HCT116 (cell line): ENCODE results near the gene SPEF1. TPM values are rescaled to one million over a fixed set of nuclear protein-coding genes. Genes with fewer than 3 reads are reported as not detected.
"Not testable (repeated sequence)": the region's sequence is repeated elsewhere in the genome, so short reads cannot be mapped to it uniquely, and the experiment has no call there.

Source experiments
- ATAC-seq: fragments of 200-7000 bp; cut with Tn5 transposase; 2 replicates; pipeline ENCODE4 v1.9.1; 2020; ENCODE audit warnings: mild to moderate bottlenecking, moderate library complexity
- BruUV-seq: library from RNA; stranded (reverse); fragments of 400-500 nt; replicated peaks from 2 replicates; lab custom pipeline; 2021; lab: Mats Ljungman, UMichigan
- CTCF ChIA-PET: fragments of 300-600 bp; sonication (Branson Sonifier 250); formaldehyde crosslinking; loops from one replicate; lab custom pipeline; 2021; ENCODE audit warnings: antibody characterized with exemption; lab: Charles Lee
- POLR2A ChIA-PET: fragments of 300-600, 350-600 bp; sonication (Branson Sonifier 250); formaldehyde crosslinking; loops from one replicate; lab custom pipeline; 2021; ENCODE audit warnings: antibody characterized with exemption; lab: Charles Lee
- RAD21 ChIA-PET, 2 experiments: fragments of 300-600 bp; sonication (Branson Sonifier 250); formaldehyde crosslinking; loops; one replicate each; lab custom pipeline; 2023; ENCODE audit warnings: low total read pairs in 2 of 2; ENCODE audit not compliant: uncharacterized antibody in 2 of 2, unreplicated experiment in 2 of 2, low non-redundant PET in 1 of 2; lab: Charles Lee
- DNase-seq: peaks from one replicate; pipeline ENCODE4 v3.0.0-alpha.2; 2010; ENCODE audit warnings: low read depth, low spot score
- H2AFZ ChIP-seq: fragments of 200-600 bp; shearing (Covaris generic), sonication (generic); 2 replicates; pipeline ENCODE4 v1.6.1; 2017; ENCODE audit warnings: low read depth, mixed run types, mixed read lengths, antibody characterized with exemption, low read length; ENCODE audit not compliant: poor library complexity, severe bottlenecking
- H3K27ac ChIP-seq: 2 replicates; pipeline ENCODE4 v1.5.1; 2012; ENCODE audit warnings: low read depth, low read length
- H3K27me3 ChIP-seq: fragments of 200-600 bp; sonication (generic); 2 replicates; pipeline ENCODE4 v1.6.1; 2016; ENCODE audit warnings: mixed run types, low read length, mixed read lengths; ENCODE audit not compliant: insufficient read depth
- H3K36me3 ChIP-seq, 2 experiments: fragments of 200-500 bp in 1 of 2; fragments of 200-600 bp in 1 of 2; sonication (Bioruptor generic) in 1 of 2; sonication (generic) in 1 of 2; 2 replicates each; pipeline versions ENCODE4 v1.5.1 to v1.6.1; 2014 to 2016; ENCODE audit warnings: low read length in 2 of 2, inconsistent platforms in 1 of 2, mixed read lengths in 1 of 2, mixed run types in 1 of 2; ENCODE audit not compliant: insufficient read depth in 2 of 2, control insufficient read depth in 1 of 2
- H3K4me1 ChIP-seq, 2 experiments: fragments of 200-600 bp in 1 of 2; sonication (generic) in 1 of 2; 2 replicates each; pipeline versions ENCODE4 v1.5.1 to v1.6.1; 2012 to 2017; ENCODE audit warnings: low read length in 2 of 2, inconsistent platforms in 1 of 2, mild to moderate bottlenecking in 1 of 2, mixed read lengths in 1 of 2, mixed run types in 1 of 2, moderate library complexity in 1 of 2; ENCODE audit not compliant: insufficient read depth in 2 of 2, control insufficient read depth in 1 of 2
- H3K4me2 ChIP-seq: fragments of 200-600 bp; sonication (generic); 2 replicates; pipeline ENCODE4 v1.6.1; 2017; ENCODE audit warnings: mixed run types, low read length, mixed read lengths
- H3K4me3 ChIP-seq, 2 experiments: fragments of 200-600 bp in 1 of 2; sonication (generic) in 1 of 2; replicated peaks in 1 of 2; 2 replicates each; pipeline ENCODE4 v1.5.1; 2011 to 2016; ENCODE audit warnings: low read length in 2 of 2, control low read depth in 1 of 2, low read depth in 1 of 2, mild to moderate bottlenecking in 1 of 2, mixed read lengths in 1 of 2, mixed run types in 1 of 2
- H3K79me2 ChIP-seq: fragments of 200-600 bp; sonication (generic); 2 replicates; pipeline ENCODE4 v1.6.1; 2017; ENCODE audit warnings: mild to moderate bottlenecking, mixed run types, low read length, moderate library complexity, mixed read lengths; ENCODE audit not compliant: insufficient read depth
- H3K9ac ChIP-seq: fragments of 200-600 bp; sonication (generic); 2 replicates; pipeline ENCODE4 v1.6.1; 2016; ENCODE audit warnings: low read length, mixed read lengths
- H3K9me2 ChIP-seq: fragments of 200-600 bp; sonication (generic), shearing (Covaris generic); 2 replicates; pipeline ENCODE4 v1.6.1; 2017; ENCODE audit warnings: mixed run types, mild to moderate bottlenecking, moderate library complexity; ENCODE audit not compliant: insufficient read depth
- H3K9me3 ChIP-seq, 2 experiments: fragments of 200-500 bp in 1 of 2; fragments of 200-600 bp in 1 of 2; sonication (Bioruptor generic) in 1 of 2; sonication (generic) in 1 of 2; 2 replicates each; pipeline ENCODE4 v1.6.1; 2014 to 2017; ENCODE audit warnings: low read length in 2 of 2, mixed read lengths in 2 of 2, inconsistent platforms in 1 of 2, low read depth in 1 of 2, mild to moderate bottlenecking in 1 of 2, mixed run types in 1 of 2, moderate library complexity in 1 of 2; ENCODE audit not compliant: control insufficient read depth in 1 of 2, insufficient read depth in 1 of 2
- H4K20me1 ChIP-seq: fragments of 200-600 bp; sonication (generic), shearing (Covaris generic); 2 replicates; pipeline ENCODE4 v1.6.1; 2017; ENCODE audit warnings: mixed run types, mild to moderate bottlenecking, moderate library complexity; ENCODE audit not compliant: insufficient read depth
- intact Hi-C: fragments of 100-400 bp; cut with micrococcal nuclease; formaldehyde crosslinking; loops from 2 replicates; pipeline ENCODE4 v1.10.0; 2022
- total RNA-seq: library from RNA; stranded (reverse); gene quantifications from one replicate; pipeline ENCODE4 v1.2.1, GENCODE V29; 2021; ENCODE audit not compliant: unreplicated experiment

The SPEF1 gene
- total RNA-seq, 1 experiment from 2014 or later = 0.93 TPM

DNA sequence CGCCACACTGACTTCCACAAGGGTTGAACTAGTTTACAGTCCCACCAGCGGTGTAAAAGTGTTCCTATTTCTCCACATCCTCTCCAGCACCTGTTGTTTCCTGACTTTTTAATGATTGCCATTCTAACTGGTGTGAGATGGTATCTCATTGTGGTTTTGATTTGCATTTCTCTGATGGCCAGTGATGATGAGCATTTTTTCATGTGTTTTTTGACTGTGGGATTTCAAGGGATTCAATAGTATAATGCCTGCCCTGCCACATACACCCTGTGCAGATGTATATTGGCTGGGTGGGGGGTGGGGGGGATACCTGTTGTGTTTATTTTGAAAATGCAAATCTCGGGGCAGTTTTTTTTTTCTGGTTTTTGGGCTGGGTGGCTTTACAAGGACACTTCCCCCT lies 12.9 kb upstream of the SPEF1 start:
- H3K27me3 ChIP-seq, intact Hi-C loops, H3K27ac ChIP-seq, ATAC-seq, CTCF ChIA-PET, H2AFZ ChIP-seq, H3K9me3 ChIP-seq, H3K4me3 ChIP-seq, H3K9ac ChIP-seq, DNase-seq, RAD21 ChIA-PET, H3K9me2 ChIP-seq, BruUV-seq, H4K20me1 ChIP-seq, H3K4me2 ChIP-seq: not testable (repeated sequence)
- Histone ChIP-seq H3K36me3 (peaks cover 10 to 12% of the 10 kb centered on the region in 2 experiments; a peak in 3 of 4 replicates), H3K79me2 (peaks cover 28% of the 10 kb centered on the region), H3K4me1 (peaks cover 15 to 35% of the 10 kb centered on the region in 2 experiments)
- POLR2A ChIA-PET = interaction anchor here (2.3 kb wide), 1 partner anchor 24 kb away, joined by 12 read pairs; no protein-coding TSS in a partner anchor

DNA sequence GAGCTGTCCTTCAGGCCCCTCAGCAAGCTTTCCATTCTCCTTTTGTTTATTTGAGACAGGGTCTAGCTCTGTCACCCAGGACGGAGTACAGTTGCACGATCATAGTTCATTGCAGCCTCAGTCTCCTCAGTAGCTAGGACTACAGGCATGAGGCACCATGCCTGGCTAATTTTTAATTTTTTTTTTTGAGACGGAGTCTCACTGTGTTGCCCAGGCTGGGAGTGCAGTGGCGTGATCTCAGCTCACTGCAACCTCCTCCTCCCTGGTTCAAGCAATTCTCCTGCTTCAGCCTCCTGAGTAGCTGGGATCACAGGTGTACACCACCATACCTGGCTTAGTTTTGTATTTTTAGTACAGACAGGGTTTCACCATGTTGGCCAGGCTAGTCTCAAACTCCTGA lies 8.0 kb upstream of the SPEF1 start:
- H2AFZ ChIP-seq, H3K27me3 ChIP-seq, POLR2A ChIA-PET, H4K20me1 ChIP-seq, ATAC-seq, H3K9me3 ChIP-seq, H3K9me2 ChIP-seq, H3K27ac ChIP-seq, BruUV-seq, RAD21 ChIA-PET, DNase-seq, H3K36me3 ChIP-seq: not testable (repeated sequence)
- intact Hi-C loops = loop anchor here (5.0 kb wide), 1 partner anchor 298 kb away; no protein-coding TSS in a partner anchor
- H3K9ac ChIP-seq = peak overlapping the region; percentile 28; the same call in 1 of the 2 replicates
- CTCF ChIA-PET = interaction anchor here (2.2 kb wide), 1 partner anchor 29 kb away, joined by 10 read pairs; no protein-coding TSS in a partner anchor
- peak overlapping the region; percentile 56 for H3K4me2 ChIP-seq
- H3K4me1 ChIP-seq = peaks cover 25 to 39% of the 10 kb centered on the region in 2 experiments
- H3K79me2 ChIP-seq = peaks cover 20% of the 10 kb centered on the region
- peak overlapping the region in 1 of 2 experiments; percentile 16; a peak in 1 of 4 replicates for H3K4me3 ChIP-seq
